ENCODE measurements around the gene MGA.
A peak's percentile ranks its signal among the peaks of the same experiment; 100 is the strongest.

GRCh38 chr15:41774062-41774881 lies 114.1 kb downstream of the MGA start, which contains the start of gene MAPKBP1:
- TF ChIP-seq CTCF (IDR thresholded peaks at IDR 0.05; ENCODE audit: insufficient read depth, low read length, poor library complexity, severe bottlenecking) (peak; percentile 91), EZH2phosphoT487 (conservative IDR thresholded peaks at IDR 0.05; ENCODE audit: low read length) (no peak)

All from SU-DHL-6 (cell line).